Hematopoietic multipotent progenitor cell treated with erythropoietin and hydrocortisone succinate and interleukin-3 and kit ligand, for 15 days (in vitro differentiated cells): Measurements from ENCODE around the gene SLITRK1.

Experiments used
- DNase-seq: peaks from one replicate; pipeline ENCODE4 v3.0.0-alpha.2; 2015; ENCODE audit warnings: low spot score

The SLITRK1 gene, protein sequence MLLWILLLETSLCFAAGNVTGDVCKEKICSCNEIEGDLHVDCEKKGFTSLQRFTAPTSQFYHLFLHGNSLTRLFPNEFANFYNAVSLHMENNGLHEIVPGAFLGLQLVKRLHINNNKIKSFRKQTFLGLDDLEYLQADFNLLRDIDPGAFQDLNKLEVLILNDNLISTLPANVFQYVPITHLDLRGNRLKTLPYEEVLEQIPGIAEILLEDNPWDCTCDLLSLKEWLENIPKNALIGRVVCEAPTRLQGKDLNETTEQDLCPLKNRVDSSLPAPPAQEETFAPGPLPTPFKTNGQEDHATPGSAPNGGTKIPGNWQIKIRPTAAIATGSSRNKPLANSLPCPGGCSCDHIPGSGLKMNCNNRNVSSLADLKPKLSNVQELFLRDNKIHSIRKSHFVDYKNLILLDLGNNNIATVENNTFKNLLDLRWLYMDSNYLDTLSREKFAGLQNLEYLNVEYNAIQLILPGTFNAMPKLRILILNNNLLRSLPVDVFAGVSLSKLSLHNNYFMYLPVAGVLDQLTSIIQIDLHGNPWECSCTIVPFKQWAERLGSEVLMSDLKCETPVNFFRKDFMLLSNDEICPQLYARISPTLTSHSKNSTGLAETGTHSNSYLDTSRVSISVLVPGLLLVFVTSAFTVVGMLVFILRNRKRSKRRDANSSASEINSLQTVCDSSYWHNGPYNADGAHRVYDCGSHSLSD

DNA sequence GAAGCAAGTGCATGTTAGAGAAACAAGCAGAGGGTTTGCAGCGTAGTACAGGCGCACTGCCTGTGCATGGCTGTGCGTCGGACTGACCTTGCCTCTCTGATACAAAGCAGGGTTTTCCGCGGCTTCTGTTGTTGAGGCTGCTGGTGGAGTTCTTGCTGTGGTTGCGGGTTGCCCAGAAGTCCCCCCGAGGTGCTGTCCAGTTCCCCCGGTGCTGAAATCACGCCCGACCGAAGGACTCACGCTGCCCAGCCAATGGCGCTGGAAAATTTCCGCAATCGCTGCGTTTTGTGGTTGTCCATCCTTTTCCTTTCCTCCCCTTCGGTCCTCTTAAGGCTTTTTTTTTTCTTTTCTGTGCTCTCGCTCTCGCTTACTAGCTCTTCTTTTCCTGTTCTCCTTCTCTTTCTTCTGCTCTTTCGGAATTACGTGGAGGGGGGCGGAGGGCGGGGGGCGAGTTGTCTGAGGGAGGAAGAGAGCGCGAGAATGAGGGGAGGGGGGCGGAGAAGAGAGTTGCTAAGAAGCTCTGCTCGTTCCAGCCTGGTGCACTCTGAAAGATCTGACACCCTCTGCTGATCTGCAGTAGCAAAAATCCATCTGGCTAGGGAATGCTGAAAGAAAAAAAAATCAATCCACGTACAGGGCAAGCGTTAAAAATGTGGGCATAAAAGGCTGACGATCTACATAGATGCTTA lies at the start of gene SLITRK1:
Gene SLITRK1 (minus strand): TSS at position 558 of the 689 bp plus-strand sequence. CDS start 967 bp downstream, outside the sequence.
- no peak for DNase-seq

DNA sequence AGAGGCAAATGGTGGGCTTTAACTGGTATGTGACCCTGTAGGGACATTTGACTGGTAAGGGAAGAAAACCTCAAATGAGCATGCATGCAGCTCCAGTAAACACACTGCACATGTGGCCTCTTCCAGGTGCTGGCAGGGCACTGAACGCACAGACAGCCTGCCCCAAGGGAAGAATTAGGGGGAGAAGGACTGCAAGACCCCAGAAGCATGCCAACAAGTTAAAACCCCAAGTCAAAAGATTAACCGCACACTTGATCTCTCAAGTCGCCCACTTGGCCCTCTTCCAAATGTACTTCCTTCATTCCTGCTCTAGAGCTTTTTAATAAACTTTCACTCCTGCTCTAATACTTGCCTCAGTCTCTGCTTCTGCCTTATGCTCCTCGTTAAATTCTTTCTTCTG lies 46.9 kb upstream of the SLITRK1 start:
- DNase-seq, result no peak

- no peak for DNase-seq
Measured at GRCh38 chr13:83919775-83920174, 37.5 kb upstream of the SLITRK1 start.

- no peak for DNase-seq
Measured at GRCh38 chr13:83914368-83914767, 32.1 kb upstream of the SLITRK1 start.

DNA sequence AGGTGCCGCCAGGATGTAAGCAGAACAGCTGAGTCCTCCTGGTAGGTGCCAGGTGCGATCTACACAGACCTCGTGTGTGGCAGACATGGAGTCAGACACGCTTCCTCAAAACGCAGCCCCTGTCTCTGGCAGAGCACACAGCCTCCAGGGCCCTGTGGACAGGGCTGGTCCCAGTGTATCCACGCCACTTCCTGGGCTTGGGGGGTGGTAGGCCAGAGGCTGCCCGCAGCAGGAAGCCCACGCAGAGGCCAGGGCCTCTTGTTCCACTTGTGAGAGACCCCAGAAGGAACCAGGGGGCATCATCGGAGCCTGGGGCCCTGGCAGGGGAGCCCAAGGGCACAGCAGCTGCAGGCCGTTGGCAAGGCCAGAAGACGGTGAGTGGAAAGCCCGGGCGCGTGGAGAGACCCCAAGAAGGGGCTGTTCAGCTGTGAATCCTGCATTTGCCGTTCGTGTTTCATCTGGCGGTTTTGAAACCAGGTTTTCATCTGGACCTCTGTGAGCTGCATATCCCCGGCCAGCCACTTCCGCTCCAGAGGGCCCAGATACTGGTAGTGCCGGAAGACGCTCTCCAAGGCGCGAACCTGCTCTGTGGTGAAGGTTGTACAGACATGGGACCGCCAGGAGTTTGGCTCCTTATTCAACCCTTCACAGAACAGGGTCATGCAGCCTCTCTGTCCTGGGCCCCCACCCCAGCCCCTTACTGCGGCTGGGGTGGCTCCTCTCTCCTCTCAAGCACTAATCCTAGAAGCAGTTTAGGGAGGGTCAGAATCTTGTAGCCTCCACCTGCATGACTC lies 25.1 kb upstream of the SLITRK1 start:
- no peak for DNase-seq

DNA sequence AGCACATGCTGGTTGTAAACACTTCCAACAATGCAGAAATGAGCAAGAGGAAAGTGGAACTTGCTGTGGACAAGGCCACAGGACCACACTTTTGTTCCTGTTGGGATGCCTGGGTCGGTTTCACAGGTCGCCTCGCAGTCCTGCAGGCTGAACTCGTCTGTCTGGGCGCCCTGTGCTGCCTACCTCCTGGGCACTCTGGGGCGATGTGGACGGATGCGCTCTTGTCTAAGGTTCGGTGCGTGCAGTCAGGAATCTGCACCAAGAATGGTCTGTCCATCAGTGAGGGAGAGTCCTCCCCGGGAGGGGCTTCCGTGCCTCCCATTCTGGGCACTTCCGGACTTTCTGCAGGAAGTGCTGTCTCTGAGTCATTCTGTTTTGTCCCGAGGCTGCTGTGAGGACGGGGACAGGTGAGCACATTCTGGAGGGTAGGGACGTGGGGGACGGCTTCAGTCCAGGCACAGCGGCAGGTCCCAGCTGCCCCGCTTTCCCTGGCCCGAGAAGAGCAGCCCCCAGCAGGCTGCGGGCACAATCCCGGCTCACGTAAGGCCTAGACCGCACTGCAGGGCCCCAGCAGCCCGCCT lies 24.1 kb upstream of the SLITRK1 start:
- DNase-seq, result no peak

DNA sequence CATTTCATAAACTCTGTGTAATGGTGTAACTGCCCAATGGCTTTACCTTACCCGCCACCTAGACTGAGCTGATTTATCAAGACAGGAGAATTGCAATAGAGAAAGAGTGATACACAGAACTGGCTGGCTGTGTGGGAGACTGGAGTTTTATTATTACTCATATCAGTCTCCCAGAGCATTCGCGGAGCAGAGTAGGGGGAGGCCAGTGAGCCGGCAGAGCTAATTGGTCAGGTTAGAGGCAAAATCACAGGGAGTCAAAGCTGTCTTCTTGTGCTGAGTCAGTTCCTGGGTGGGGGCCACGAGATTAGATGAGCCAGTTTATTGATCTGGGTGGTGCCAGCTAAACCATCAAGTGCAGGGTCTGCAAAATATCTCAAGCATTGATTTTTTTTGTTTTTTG lies 23.4 kb upstream of the SLITRK1 start:
- DNase-seq, result no peak

GRCh38 chr13:83895994-83896580 lies 13.8 kb upstream of the SLITRK1 start:
- no peak for DNase-seq

- no peak for DNase-seq
Measured at GRCh38 chr13:83890358-83890757, 8.1 kb upstream of the SLITRK1 start.

- DNase-seq, result no peak
Measured at GRCh38 chr13:83884141-83884540, 1.9 kb upstream of the SLITRK1 start.

- no peak for DNase-seq
Measured at GRCh38 chr13:83883061-83883523, 818 bp upstream of the SLITRK1 start.

GRCh38 chr13:83882606-83882959 lies 309 bp upstream of the SLITRK1 start:
- DNase-seq, result no peak

DNA sequence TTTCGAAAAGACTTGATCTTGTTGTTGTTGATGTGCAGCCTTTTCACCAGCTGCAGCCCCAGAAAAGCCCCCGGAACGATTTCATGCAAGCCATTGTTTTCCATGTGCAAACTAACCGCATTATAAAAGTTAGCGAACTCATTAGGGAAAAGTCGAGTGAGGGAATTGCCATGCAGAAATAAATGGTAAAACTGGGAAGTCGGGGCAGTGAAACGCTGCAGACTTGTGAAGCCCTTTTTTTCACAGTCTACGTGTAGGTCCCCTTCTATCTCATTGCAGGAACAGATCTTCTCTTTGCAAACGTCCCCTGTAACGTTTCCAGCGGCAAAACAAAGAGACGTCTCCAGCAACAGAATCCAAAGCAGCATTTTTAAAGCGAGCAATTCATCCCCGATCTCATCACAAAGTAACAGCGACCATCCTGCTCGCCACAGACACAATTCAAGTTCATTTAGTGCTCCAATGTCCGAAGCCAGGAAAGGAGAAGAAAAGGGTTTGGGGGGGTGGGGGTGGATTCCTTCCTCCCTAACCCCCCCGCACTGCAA lies 1.1 kb downstream of the SLITRK1 start:
- DNase-seq, result no peak

- DNase-seq, result no peak
Measured at GRCh38 chr13:83880275-83881139, 1.8 kb downstream of the SLITRK1 start.

- no peak for DNase-seq
Measured at GRCh38 chr13:83879431-83880171, 2.7 kb downstream of the SLITRK1 start.

DNA sequence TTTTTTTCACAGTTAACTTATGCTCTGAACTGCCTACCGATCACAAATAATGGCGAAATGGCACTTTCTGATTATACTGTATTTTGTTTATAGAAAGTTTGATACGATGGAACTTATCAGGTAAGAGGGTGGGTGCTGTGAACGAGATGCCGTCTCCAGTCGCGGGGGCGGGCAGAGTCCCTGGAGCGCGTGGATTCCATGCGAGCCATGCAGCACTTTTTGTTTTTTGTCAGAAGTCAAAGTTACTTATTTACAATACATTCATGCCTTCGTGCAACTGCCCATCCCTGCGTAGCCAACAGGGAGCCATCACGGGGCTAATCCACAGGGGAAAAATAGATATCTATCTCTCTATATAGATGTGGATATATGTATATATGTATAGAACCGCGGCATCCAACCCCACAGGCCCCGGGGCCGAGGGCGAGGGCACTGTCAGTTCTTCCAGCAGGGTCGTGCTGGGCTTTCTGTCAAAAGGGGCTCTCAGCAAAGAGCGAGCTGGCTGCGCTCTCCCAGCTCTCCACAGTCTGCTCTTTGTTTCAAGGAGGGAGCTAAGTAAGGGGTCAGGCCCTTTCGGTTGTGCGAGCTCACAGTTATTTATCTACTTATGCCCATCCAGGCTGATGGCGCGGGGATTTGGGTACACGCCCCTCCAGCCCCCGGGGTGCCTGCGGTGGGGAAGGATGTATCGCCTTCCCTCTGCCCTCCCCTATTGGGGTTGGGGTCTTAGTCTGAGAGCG lies 3.4 kb downstream of the SLITRK1 start:
- DNase-seq, result no peak

DNA sequence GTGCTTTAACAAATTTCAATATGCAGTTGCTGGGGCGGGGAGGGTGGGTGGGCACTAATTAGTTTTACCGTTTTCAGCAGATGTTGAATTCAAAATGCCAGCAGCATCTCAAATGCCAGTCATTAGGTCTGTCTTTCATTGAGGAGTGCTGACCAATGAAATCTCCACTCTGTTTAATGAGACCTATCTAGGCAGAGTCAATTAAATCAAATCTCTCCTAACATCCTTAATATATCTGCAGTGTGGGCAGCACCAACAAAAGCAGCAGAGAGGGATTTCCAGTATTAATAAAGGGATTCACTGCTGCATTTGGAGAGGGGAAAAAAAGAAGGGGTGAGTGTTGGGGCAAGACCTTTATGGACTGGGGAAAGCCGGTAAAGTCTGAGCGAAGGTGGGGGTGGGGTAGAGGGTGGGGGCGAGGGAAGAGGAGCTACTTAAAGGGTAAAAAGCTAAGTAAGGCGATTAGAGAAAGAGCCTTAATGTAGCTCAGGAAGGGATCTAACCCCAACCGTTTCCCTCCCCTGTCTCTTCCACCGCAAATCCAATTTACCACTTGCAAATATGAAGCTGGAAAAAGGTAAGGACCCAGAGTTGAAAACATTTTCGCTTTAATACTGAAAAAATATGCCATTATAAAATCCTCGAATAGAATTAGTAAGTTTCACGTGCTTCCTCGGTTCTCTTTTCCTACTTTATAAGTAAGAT lies 4.5 kb downstream of the SLITRK1 start:
- DNase-seq, result no peak

DNA sequence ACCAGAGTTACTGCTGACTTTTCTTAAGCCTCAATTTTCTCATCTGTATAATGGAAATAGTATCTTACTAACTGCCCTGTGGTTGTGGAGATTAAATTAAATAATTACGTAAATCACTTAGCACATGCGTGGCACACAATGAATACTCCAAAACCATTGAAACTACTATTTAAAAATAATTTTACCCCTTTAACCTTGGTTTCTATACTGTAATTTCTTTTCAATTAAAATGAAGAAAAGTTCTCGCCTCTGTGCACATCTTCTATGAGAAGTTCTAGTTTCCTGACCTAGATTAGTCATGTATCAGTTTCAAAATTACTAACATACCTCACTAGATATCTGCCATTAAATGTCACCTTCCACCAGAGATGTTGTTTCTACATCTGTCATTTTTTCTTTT lies 5.7 kb downstream of the SLITRK1 start:
- no peak for DNase-seq
